Pericardium fibroblast (primary cell): ENCODE results near the gene ZDHHC3. TPM values are rescaled to one million over a fixed set of nuclear protein-coding genes. Genes with fewer than 3 reads are reported as not detected.

Experiments used
- total RNA-seq: library from RNA; depleted of rRNA; stranded (reverse); fragments of >200 nt; gene quantifications from 2 replicates; pipeline ENCODE4 v1.2.3, GENCODE V29; 2015

ZDHHC3 gene, protein sequence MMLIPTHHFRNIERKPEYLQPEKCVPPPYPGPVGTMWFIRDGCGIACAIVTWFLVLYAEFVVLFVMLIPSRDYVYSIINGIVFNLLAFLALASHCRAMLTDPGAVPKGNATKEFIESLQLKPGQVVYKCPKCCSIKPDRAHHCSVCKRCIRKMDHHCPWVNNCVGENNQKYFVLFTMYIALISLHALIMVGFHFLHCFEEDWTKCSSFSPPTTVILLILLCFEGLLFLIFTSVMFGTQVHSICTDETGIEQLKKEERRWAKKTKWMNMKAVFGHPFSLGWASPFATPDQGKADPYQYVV
- 59.1 and 65.3 TPM in 2 replicates for total RNA-seq

GRCh38 chr3:44976002-44976815 lies at the start of gene ZDHHC3, which contains the start of gene EXOSC7:
ZDHHC3 (minus strand) TSS chr3:44976174; CDS start chr3:44959436, 16,738 bp downstream.
EXOSC7 (plus strand) TSS chr3:44976244; CDS start chr3:44976278, 34 bp downstream.

Other genes starting within 250 kb of the ZDHHC3 start
- gene ZNF501, start 246.5 kb downstream of the ZDHHC3 start, total RNA-seq = 3.7 and 8.9 TPM in 2 replicates
- 13.2 and 17.2 TPM in 2 replicates for gene KIAA1143, start 214.6 kb downstream of the ZDHHC3 start, total RNA-seq
- 0.94 and 2.0 TPM in 2 replicates for gene KIF15, start 214.4 kb downstream of the ZDHHC3 start, total RNA-seq
- gene TMEM42, start 114.3 kb downstream of the ZDHHC3 start, total RNA-seq = 33.5 and 57.5 TPM in 2 replicates
- 0.17 TPM in 1 of 2 replicates, not detected in the other for gene TGM4, start 101.6 kb downstream of the ZDHHC3 start, total RNA-seq
- 39.4 and 47.5 TPM in 2 replicates for gene EXOSC7, start 70 bp upstream of the ZDHHC3 start, total RNA-seq
- 103 and 119 TPM in 2 replicates for gene CLEC3B, start 50.1 kb upstream of the ZDHHC3 start, total RNA-seq
- 0.70 and 0.77 TPM in 2 replicates for gene CDCP1, start 170.2 kb upstream of the ZDHHC3 start, total RNA-seq